Caki2 (cell line): ENCODE measurements around the gene PPDPF. TPM values are rescaled to one million over a fixed set of nuclear protein-coding genes. Genes with fewer than 3 reads are reported as not detected.
"Not testable (repeated sequence)": the region's sequence is repeated elsewhere in the genome, so short reads cannot be mapped to it uniquely, and the experiment has no call there.

ENCODE experiments used
- DNase-seq: peaks from one replicate; pipeline ENCODE4 v3.0.0-alpha.2; 2015; ENCODE audit warnings: low read depth
- in situ Hi-C: cut with HindIII; loops from 2 replicates; pipeline ENCODE4 v1.10.0; 2016; ENCODE audit warnings: low sequenced_read_pairs, low pct_unique_long_range_greater_than_20kb, mixed read lengths
- total RNA-seq: library from RNA; depleted of rRNA; stranded (reverse); fragments of >200 nt; shearing (Covaris generic); gene quantifications from 2 replicates; pipeline ENCODE4 v1.2.3, GENCODE V29; 2014; ENCODE audit warnings: low replicate concordance; rRNA removed

PPDPF gene
- total RNA-seq, 1 experiment from 2014 or later: 103 TPM

- DNase-seq: no peak
These were observed 45.3 kb downstream of the PPDPF start for GRCh38 chr20:63565699-63566335.

GRCh38 chr20:63566395-63567135, 46.0 kb downstream of the PPDPF start:
- in situ Hi-C loops: no loop called here

More at GRCh38 chr20:63565699-63566335, 45.3 kb downstream of the PPDPF start:
- in situ Hi-C loops: no loop called here

DNA sequence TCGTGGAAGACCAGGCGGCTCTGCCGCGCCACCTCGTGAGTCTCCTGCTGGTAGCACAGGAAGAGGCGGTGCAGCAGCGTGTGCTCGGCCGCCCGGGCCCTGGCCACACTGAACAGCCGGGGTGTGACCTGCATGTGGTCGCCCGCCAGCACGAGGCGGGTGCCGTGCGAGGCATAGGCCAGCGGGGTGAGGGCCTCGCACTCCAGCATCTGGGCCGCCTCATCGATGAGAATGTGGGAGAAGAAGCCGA, 46.5 kb downstream of the PPDPF start:
- in situ Hi-C loops: no loop called here
- no peak for DNase-seq

More at GRCh38 chr20:63566395-63567135, 46.0 kb downstream of the PPDPF start:
- no peak for DNase-seq

- DNase-seq: no peak
- in situ Hi-C loops: no loop called here
These were observed 47.0 kb downstream of the PPDPF start for GRCh38 chr20:63567386-63568169.

GRCh38 chr20:63568170-63568981, 47.8 kb downstream of the PPDPF start:
- DNase-seq: no peak
- in situ Hi-C loops: no loop called here

GRCh38 chr20:63568986-63569949, 48.7 kb downstream of the PPDPF start:
- no peak for DNase-seq
- in situ Hi-C loops: no loop called here

GRCh38 chr20:63570281-63571086, 49.9 kb downstream of the PPDPF start:
- in situ Hi-C loops: no loop called here
- DNase-seq: no peak

- in situ Hi-C loops: not testable (repeated sequence)
These were observed 50.5 kb downstream of the PPDPF start for GRCh38 chr20:63571087-63571478.

More at GRCh38 chr20:63571087-63571478, 50.5 kb downstream of the PPDPF start:
- DNase-seq: not testable (repeated sequence)

Other genes starting within 250 kb of the PPDPF start
- 139 and 172 TPM in 2 replicates for gene ARFGAP1, start 248.0 kb upstream of the PPDPF start, total RNA-seq
- gene COL20A1, start 227.6 kb upstream of the PPDPF start, total RNA-seq: 0.14 and 0.87 TPM in 2 replicates
- gene CHRNA4, start 159.4 kb upstream of the PPDPF start, total RNA-seq: not detected in 2 replicates
- 10.0 TPM in 1 of 2 replicates, not detected in the other for gene KCNQ2, start 48.1 kb upstream of the PPDPF start, total RNA-seq
- 249 and 281 TPM in 2 replicates for gene EEF1A2, start 21.7 kb upstream of the PPDPF start, total RNA-seq
- 3.2 and 4.4 TPM in 2 replicates for gene PTK6, start 16.6 kb downstream of the PPDPF start, total RNA-seq
- gene SRMS, start 27.0 kb downstream of the PPDPF start, total RNA-seq: not detected in 2 replicates
- 1.1 and 8.2 TPM in 2 replicates for gene FNDC11, start 33.4 kb downstream of the PPDPF start, total RNA-seq
- 26.3 and 30.3 TPM in 2 replicates for gene HELZ2, start 53.5 kb downstream of the PPDPF start, total RNA-seq
- gene GMEB2, start 106.3 kb downstream of the PPDPF start, total RNA-seq: 9.6 and 18.1 TPM in 2 replicates
- gene STMN3, start 132.7 kb downstream of the PPDPF start, total RNA-seq: 70.6 and 73.0 TPM in 2 replicates
- 12.5 and 13.6 TPM in 2 replicates for gene RTEL1, start 137.5 kb downstream of the PPDPF start, total RNA-seq
- 1.5 TPM in 1 of 2 replicates, not detected in the other for gene TNFRSF6B, start 175.9 kb downstream of the PPDPF start, total RNA-seq
- gene ARFRP1, start 187.2 kb downstream of the PPDPF start, total RNA-seq: 57.0 and 69.7 TPM in 2 replicates
- 44.3 and 49.9 TPM in 2 replicates for gene ZGPAT, start 187.3 kb downstream of the PPDPF start, total RNA-seq
- 6.0 and 17.5 TPM in 2 replicates for gene LIME1, start 215.9 kb downstream of the PPDPF start, total RNA-seq
- 166 and 300 TPM in 2 replicates for gene SLC2A4RG, start 219.0 kb downstream of the PPDPF start, total RNA-seq